ENCODE measurements around the gene RBM44. TPM values are rescaled to one million over a fixed set of nuclear protein-coding genes. Genes with fewer than 3 reads are reported as not detected.

Gene RBM44
- total and polyA plus RNA-seq, 7 donors: 0.12 to 1.7 (median 0.71) TPM; not detected in 2

DNA sequence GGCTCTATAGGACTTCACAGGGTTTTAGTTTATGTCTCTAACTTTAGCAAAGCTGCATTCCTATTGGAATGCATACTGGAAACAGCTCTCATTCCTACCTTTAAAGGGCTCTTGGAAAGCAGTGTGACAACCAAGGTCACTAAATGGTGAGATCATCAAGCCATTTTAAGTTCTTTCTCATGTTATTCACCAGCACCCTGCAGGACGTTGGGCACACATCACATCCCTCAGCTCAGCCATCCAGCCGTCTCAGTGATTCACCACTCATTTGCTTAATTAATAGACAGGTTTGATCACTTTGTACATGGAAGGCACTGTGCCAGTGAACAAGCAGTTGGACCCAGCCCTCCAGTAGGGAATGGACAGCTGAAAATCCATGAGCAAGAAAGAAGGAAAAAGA lies 32.2 kb upstream of the RBM44 start:
- Histone ChIP-seq H3K4me1 (peaks cover 0 to 10% (median 3%) of the 10 kb centered on the region in 4 donors), H3K4me3 (no peak overlapping the region), H3K27me3 (no peaks in the 10 kb centered on the region), H3K27ac (peak overlapping the region in 1 of 4 donors; percentile 19), H3K9me3 (no peaks in the 10 kb centered on the region), H3K36me3 (peaks cover 0 to 61% (median 25%) of the 10 kb centered on the region in 4 donors)
- intact Hi-C loops (cut with DNase I): no loop called here
- DNase-seq: no peak
- 71 to 82% methylated on average over 2 of the region's 2 CpGs for WGBS, 2 donors
- TF ChIP-seq POLR2A (IDR thresholded peaks at IDR 0.05): no peak
- TF ChIP-seq POLR2AphosphoS5 (IDR thresholded peaks at IDR 0.05): no peak
- TF ChIP-seq, protein P1, sequence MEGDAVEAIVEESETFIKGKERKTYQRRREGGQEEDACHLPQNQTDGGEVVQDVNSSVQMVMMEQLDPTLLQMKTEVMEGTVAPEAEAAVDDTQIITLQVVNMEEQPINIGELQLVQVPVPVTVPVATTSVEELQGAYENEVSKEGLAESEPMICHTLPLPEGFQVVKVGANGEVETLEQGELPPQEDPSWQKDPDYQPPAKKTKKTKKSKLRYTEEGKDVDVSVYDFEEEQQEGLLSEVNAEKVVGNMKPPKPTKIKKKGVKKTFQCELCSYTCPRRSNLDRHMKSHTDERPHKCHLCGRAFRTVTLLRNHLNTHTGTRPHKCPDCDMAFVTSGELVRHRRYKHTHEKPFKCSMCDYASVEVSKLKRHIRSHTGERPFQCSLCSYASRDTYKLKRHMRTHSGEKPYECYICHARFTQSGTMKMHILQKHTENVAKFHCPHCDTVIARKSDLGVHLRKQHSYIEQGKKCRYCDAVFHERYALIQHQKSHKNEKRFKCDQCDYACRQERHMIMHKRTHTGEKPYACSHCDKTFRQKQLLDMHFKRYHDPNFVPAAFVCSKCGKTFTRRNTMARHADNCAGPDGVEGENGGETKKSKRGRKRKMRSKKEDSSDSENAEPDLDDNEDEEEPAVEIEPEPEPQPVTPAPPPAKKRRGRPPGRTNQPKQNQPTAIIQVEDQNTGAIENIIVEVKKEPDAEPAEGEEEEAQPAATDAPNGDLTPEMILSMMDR (IDR thresholded peaks at IDR 0.05): no peak
- TF ChIP-seq EP300 (IDR thresholded peaks at IDR 0.05): no peak

DNA sequence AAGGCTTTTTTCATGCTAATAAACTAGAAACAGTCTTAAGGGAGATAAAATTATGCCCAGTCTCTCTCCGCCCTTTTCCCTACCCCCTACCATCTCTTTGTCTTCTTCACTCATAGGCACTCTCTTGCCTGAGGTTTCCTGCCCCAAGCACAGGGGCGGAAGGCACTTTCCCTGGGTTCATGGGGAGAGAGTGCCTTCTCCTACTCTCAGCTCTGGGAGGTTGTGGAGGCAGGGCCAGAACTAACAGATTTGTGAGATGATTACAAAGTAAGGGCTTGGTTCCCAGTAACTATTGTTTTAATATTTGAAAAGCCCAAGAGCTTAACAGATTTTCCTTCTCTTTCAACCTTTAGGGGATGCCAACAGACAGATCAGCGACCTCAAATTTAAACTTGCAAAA lies 26.1 kb upstream of the RBM44 start:
- intact Hi-C loops (cut with DNase I): no loop called here

DNA sequence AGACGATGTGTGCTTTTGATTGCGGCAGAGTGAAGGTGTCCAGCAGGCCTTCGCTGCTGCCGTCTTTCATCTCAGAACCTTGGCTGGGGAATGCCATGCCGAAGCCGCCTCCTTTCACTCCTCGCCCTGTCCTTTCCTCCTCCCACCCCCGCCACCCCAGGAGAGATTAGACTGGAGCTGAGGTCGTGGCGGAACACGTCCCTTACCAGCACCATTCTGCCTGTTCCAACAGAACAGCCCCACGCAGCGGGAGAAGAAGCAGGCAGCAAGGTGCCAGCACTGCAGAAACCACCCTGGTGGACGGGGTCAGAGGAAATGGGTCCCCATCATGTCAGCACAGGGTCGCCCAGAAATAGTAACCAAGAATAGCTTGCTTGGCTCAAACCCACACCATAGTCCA lies 24.8 kb upstream of the RBM44 start:
- intact Hi-C loops (cut with DNase I): no loop called here
- no peaks in the 10 kb centered on the region for H3K9me3 ChIP-seq
- TF ChIP-seq, protein P1 (IDR thresholded peaks at IDR 0.05): no peak
- TF ChIP-seq EP300 (IDR thresholded peaks at IDR 0.05): no peak
- TF ChIP-seq POLR2AphosphoS5 (IDR thresholded peaks at IDR 0.05): no peak
- TF ChIP-seq POLR2A (IDR thresholded peaks at IDR 0.05): no peak
- peaks cover 5 to 96% (median 29%) of the 10 kb centered on the region in 4 donors for H3K36me3 ChIP-seq
- no peak overlapping the region for H3K4me3 ChIP-seq
- H3K4me1 ChIP-seq: no peaks in the 10 kb centered on the region
- H3K27me3 ChIP-seq: no peaks in the 10 kb centered on the region
- no peak for DNase-seq
- WGBS, 2 donors: 95 to 96% methylated on average over 15 of the region's 15 CpGs
- no peak overlapping the region for H3K27ac ChIP-seq

More for the DNA sequence above, 26.1 kb upstream of the RBM44 start:
- no peaks in the 10 kb centered on the region for H3K27me3 ChIP-seq
- no peak overlapping the region for H3K4me3 ChIP-seq
- H3K9me3 ChIP-seq: no peaks in the 10 kb centered on the region
- DNase-seq: no peak
- H3K36me3 ChIP-seq: peaks cover 5 to 83% (median 21%) of the 10 kb centered on the region in 4 donors
- H3K4me1 ChIP-seq: no peaks in the 10 kb centered on the region
- TF ChIP-seq EP300 (IDR thresholded peaks at IDR 0.05) (no peak), POLR2A (IDR thresholded peaks at IDR 0.05) (no peak), POLR2AphosphoS5 (IDR thresholded peaks at IDR 0.05) (no peak)
- TF ChIP-seq, protein P1 (IDR thresholded peaks at IDR 0.05): no peak
- 94 to 98% methylated on average over 3 of the region's 3 CpGs for WGBS, 2 donors
- peak overlapping the region in 1 of 4 donors; percentile 27 for H3K27ac ChIP-seq

DNA sequence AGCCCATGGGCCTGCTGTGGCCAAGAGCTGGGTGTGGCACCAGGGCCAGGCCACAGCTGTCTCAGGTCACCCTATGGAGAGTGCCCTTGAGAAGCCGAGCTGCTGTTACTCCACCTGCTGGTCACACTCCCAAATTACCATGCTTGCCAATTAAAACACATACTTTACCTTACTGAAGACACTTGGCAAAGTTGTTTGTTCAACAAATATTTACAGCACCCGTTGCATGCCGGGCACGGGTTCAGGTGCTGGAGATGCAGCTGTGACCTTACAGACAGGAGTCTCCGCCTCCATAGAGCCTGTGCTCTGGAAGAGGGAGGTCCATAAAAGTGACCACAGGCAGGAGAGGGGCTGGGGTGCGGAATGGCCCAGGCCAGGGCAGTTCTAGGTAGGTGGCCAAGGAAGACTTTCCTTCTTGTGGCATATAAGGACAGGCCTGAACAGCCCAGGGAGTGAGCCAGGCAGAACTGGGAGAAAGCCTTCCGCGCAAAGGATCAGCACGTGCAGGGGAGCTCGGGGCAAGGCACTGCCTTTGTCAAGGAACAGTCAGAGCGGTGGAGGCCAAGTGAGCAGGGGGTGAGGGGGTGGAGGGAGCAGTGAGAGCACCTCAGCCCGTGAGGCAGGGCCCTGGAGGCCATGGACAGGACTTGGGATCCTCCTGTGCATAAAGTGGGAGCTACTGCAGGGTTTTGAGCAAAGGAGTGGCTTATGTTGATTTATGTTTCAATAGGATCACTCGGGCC lies 23.6 kb upstream of the RBM44 start:
- intact Hi-C loops (cut with DNase I): no loop called here
- 64 to 80% methylated on average over 13 of the region's 13 CpGs for WGBS, 2 donors
- Histone ChIP-seq H3K27ac (no peak overlapping the region), H3K4me1 (no peaks in the 10 kb centered on the region), H3K9me3 (no peaks in the 10 kb centered on the region), H3K36me3 (peaks cover 5 to 97% (median 39%) of the 10 kb centered on the region in 4 donors), H3K27me3 (no peaks in the 10 kb centered on the region), H3K4me3 (no peak overlapping the region)
- TF ChIP-seq POLR2A (IDR thresholded peaks at IDR 0.05) (no peak), EP300 (IDR thresholded peaks at IDR 0.05) (no peak), POLR2AphosphoS5 (IDR thresholded peaks at IDR 0.05) (peak in 2 of 4 donors; percentile 10 to 25)
- TF ChIP-seq, protein P1 (IDR thresholded peaks at IDR 0.05): peak in 3 of 4 experiments; percentile 45 to 55 (median 51)
- no peak for DNase-seq
